GM19372 (cell line): Measurements from ENCODE around the gene PALM.
A peak's percentile ranks its signal among the peaks of the same experiment; 100 is the strongest.
"Not testable (repeated sequence)": the region's sequence is repeated elsewhere in the genome, so short reads cannot be mapped to it uniquely, and the experiment has no call there.

ENCODE experiments used
- ATAC-seq: cut with Tn5 transposase; IDR thresholded peaks from one replicate; pipeline ENCODE4 v1.9.1; 2021; ENCODE audit warnings: mild to moderate bottlenecking, low read depth, moderate library complexity; ENCODE audit not compliant: unreplicated experiment

PALM gene

DNA sequence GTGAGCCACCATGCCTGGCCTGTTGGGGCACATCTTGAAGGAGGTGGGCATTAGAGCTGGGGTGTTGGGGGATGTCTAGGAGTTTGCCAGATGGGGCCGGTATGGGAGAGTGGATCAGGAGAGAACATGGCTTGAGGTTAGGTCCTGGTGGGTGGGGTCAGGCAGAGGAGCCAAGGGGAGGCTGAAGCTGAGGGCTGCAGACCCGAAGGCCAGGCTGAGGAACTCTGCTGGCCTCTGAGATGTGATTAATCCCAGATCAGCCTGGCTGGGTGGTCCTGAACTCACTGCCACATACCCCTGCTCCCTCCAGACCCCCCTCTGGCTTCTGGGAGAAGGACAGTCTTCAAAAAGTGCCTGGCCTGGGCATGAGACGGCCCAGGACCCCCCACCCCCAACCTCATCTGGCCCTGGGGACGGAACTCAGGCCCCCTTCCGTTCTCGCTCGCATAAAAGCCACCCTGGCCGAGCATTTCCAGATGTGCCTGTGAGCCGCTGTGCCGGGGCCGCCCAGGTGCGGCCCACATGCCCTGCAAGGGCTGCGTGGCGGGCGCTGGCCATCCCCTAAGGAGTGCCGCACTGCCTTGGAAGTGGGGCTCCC is 29.8 kb upstream of the PALM start:
- no peak for ATAC-seq

DNA sequence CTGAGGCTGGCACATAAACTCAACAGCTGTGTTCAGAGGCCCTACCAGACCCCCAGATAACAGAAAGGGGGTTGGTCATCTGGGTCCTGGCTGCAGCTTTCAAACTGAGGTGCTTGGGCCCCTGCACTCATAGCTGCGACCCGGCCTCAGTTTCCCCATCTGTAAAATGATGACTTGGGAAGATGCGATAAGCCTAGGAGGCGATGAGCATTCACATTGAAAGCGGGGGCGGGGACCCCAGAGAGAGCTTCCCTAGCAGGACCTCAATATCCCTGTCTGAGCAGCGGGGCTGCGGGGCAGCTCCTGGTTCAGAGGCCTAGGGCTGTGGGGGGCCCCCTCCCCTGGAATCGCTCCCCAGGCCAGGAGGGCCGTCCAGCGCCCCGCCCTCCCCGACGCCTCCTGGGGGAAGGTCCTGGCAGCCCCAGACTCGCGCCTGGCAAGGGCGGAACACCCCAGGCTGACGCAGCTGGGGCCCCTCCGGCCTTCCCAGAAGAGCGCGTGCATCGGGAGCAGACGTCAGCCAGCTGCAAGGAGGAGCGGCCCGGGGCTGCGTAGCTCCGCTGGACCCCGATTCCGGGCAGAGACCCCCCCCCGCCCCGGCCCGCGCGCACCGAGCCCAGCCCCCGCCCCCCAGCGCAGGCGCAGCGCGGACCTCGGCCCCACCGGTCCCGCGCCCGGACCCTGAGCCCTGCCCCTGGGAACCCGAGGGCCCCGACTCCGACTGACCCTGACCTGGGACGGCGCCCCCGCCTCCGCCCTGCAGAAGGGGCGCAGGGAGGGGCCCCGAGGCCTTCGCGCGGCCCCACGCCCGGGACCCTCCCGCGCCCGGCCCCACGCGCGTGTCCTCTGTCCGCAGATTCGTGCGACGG is 29.1 kb upstream of the PALM start:
- ATAC-seq = peak; percentile 8

DNA sequence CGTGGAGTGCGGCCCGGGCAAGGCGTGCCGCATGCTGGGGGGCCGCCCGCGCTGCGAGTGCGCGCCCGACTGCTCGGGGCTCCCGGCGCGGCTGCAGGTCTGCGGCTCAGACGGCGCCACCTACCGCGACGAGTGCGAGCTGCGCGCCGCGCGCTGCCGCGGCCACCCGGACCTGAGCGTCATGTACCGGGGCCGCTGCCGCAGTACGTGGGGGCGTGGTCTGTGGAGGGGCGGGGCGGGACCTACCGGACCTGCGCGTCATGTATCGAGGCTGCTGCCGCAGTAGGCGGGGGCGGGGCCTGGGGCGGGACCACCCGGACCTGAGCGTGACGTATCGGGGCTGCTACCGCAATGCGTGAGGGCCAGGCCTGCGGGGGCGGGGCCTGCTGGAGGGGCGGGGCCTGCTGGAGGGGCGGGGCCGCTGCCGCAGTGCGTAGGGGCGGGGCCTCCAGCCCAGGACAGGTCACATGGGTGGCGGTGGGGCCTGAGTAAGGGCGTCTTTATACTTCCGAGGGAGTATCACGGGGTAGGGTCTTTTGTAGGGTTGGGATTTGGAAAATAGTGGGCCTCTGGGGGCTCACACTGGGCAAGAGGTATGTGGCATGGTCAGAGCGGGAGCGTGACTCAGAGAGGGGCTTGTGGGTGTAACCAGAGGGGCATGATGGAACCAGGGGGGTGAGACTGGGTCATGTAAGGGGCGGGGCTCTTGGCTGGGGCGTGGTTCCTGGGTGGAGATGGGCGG is 28.3 kb upstream of the PALM start:
- ATAC-seq = peak; percentile 65

DNA sequence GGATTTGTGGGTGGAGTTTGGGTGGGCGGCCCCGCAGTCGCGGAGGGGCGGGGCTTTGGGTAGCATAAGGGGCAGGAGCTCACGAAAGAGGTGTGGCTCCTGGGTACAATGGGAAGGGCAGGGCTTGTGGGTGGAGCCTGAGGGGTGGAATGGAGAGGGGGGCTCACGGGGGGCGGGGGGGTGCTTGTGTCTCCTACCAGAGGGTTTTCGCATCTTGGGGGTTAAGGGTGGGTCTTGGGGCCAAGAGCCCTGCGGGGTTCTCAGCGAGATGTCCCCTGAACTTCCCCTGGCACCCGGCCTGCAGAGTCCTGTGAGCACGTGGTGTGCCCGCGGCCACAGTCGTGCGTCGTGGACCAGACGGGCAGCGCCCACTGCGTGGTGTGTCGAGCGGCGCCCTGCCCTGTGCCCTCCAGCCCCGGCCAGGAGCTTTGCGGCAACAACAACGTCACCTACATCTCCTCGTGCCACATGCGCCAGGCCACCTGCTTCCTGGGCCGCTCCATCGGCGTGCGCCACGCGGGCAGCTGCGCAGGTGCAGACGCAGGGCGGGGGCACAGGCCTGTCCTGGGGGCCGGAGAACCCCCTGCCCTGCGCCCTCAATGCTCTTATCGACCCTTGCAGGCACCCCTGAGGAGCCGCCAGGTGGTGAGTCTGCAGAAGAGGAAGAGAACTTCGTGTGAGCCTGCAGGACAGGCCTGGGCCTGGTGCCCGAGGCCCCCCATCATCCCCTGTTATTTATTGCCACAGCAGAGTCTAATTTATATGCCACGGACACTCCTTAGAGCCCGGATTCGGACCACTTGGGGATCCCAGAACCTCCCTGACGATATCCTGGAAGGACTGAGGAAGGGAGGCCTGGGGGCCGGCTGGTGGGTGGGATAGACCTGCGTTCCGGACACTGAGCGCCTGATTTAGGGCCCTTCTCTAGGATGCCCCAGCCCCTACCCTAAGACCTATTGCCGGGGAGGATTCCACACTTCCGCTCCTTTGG is 27.4 kb upstream of the PALM start:
- ATAC-seq = no peak

DNA sequence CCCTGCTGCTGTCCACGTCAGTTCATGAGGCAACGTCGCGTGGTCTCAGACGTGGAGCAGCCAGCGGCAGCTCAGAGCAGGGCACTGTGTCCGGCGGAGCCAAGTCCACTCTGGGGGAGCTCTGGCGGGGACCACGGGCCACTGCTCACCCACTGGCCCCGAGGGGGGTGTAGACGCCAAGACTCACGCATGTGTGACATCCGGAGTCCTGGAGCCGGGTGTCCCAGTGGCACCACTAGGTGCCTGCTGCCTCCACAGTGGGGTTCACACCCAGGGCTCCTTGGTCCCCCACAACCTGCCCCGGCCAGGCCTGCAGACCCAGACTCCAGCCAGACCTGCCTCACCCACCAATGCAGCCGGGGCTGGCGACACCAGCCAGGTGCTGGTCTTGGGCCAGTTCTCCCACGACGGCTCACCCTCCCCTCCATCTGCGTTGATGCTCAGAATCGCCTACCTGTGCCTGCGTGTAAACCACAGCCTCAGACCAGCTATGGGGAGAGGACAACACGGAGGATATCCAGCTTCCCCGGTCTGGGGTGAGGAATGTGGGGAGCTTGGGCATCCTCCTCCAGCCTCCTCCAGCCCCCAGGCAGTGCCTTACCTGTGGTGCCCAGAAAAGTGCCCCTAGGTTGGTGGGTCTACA is 25.9 kb upstream of the PALM start:
- ATAC-seq = no peak

DNA sequence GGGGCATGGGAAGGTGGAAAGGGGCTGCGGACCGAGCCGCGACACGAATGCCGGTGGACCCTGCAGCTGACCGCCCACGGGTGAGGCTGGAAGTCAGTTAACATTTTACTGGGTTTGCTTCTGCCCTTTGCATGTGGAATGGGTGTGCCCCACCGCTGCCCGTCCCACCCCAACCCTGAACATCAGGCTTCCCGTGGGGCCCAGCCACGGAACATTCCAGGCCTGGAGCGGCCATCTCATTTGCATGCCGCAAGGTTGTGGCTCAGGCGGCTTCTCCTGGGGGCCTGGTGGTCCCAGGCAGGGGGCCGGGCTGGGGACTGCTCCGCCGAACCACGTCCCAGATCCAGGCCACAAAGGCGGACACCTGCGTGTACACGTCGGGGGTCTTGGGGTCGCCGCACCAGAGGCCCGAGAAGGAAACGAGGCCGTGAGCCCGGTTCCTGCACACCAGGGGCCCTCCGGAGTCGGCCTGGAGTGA is 23.2 kb upstream of the PALM start:
- no peak for ATAC-seq

DNA sequence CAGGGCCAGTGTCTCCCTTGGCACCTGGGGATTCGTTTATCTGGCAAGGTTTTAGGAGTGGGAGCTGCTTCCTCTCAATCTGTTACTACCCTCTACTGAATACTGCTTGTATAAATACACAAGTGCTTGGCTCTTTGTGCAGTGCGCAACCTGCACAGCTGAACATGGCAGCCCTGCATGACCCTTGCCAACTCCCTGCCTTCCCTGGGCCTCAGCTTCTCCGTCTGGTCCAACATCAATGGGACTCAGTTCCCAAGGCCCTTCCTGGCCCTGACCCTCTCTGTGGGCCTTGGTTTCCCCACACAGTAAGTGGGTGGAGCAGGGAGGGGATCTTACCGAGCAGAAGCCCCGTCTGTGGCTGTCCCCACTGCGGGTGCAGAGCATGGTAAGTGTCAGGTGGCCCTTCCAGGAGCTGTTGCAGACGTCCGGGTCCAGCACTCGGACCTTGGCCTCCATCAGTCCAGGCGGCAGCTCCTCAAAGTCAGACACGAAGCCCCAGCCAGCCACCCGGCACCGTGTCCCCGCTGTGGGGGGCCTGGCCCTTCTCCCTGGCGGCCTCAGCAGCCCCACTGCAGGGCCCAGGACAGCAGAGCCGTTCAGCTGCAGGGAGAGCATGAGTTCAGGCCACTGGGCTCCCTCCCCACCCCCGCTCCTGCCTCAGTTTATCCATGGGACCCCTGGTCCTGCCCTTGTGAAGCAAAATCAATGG is 22.0 kb upstream of the PALM start:
- no peak for ATAC-seq

DNA sequence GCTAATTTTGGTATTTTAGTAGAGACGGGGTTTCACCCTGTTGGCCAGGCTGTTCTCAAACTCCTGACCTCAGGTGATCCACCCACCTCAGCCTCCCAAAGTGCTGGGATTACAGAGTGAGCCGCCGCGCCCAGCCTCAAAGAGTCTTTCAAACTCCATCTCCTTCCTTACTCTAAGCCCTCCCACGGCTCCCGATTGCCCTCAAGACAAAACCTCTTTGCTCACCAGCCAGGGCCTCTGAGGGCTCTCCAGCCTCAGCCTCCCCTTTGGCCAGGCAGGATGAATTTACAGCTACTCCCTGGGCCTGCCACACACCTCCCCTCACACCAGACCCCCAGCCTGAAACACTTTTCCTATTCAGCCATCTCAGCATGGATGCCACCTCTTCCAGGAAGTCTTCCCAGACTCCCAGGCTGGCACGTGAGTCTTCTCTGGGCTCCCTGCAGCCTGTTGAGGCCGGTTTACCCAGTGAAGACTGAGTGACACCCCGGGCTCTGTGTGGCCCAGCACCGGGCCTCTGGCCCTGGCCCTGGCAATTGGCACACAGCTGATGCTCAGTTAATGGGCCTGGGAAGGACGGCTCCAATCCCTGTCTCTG is 21.1 kb upstream of the PALM start:
- ATAC-seq = no peak

DNA sequence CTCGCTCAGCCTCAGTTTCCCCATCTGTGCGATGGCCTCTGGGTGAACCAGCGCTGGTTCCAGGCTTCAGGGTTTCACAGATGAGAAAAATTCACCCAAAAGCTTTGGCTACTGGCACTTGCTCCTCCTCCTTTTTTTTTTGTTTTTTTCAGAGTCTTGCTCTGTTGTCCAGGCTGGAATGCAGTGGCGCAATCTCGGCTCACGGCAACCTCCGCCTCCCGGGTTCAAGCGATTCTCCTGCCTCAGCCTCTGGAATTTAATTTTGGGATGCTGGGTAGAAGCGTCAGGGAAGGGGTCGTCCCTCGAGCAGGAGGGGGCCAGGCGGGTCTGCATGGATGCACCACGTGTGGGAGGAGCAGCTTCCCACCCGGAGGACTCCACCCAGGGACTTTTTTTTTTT is 20.5 kb upstream of the PALM start:
- no peak for ATAC-seq

DNA sequence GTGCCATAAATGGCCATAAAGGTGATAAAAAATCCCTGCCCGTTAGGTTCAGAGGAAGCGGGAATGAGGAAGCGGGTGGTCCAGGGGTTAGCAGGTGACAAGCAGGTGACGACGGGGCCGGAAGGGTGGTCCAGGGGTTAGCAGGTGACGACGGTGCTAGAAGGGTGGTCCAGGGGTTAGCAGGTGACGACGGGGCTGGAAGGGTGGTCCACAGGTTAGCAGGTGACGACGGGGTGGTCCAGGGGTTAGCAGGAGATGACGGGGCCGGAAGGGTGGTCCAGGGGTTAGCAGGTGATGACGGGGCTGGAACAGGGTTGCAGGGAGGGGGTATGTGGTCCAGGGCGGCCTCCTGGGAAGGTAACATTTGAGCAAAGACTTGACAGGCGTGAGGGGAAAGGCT is 19.7 kb upstream of the PALM start:
- no peak for ATAC-seq

DNA sequence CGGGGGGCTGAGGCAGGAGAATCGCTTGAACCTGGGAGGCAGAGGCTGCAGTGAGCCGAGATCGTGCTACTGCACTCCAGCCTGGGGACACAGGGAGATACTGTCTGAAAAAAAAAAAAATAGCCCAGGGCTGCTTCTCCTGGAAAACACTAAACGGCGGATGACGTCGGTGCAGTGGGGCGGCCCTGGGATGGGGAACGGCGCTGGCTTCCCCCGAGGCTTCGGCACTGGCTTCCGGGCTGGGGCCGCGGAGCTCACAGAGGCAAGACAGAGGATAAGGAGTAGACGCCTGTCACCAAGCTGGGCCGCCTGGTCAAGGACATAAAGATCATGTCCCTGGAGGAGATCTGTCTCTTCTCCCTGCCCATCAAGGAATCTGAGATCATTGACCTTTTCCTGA is 18.5 kb upstream of the PALM start:
- ATAC-seq = no peak

DNA sequence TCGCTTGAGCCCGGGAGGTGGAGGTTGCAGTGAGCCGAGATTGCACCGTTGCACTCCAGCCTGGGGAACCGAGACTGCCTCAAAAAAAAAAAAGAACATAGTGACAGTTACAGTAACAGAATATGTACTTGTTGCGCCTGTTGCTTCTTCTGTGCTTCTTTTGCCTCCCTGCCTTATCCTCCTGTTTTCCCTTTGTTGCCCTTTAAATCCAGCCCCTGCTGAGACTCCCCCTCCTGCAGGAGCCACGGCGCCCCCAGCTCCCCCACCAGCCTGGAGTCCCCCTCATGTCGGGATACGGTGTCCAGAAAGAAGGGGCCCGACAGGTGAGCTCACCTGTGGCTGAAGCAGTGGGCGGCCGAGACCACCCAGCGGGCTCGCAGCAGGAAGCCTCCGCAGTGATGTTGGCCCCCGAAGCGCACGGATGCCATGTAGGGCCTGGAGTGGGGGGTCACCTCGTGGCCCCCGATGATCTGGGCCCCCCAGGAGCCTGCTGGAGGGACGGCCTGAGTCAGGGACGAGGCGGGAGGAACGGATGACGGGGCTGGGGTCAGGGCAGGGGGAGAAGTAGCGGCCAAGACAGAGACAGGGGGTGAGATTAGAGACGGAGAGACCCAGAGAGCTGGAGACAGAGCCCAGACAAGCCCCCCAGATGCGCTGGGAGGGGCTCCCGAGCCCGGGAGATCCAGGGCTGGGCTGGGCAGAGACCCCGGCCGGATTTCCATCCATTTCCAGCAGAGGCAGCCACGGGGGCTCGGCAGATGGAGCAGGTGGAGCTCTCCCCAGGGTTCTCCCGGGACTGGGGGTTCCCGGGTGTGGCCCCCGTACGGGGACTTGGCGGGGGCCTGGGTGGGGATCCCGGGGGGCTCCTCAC is 14.0 kb upstream of the PALM start:
- no peak for ATAC-seq

DNA sequence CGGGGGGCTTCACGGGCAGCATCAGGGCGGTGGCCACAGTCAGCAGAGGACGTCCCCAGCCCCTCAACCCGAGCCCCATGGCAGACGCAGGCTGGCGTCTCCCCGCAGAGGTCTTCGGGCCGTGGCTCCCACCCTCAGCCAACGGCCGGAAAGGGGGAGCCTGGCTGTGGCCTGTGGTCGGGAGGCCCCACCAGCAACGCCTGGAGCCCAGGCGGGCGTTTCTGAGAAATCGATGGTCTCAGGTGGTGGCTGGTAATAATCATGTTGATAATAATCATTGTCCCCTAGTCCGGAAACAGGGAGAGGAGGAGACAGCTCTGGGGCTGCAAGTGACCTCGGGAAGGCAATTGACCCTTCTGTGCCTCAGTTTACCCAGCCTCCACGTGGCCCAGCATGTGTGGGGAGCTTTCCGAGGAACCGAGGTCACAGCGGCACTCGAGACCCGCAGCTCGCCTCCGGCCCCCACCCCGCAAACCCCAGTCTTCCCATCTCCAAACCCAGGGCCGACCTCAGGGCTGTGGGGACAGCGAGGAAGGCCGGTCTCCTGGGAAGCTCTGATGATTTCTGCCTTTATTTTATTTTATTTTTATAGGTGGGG is 13.3 kb upstream of the PALM start, which contains the start of gene PRSS57:
Gene PRSS57 (minus strand): TSS at position 101 of the 598 bp plus-strand sequence. CDS start 22 bp downstream, at position 79.
- ATAC-seq = no peak

DNA sequence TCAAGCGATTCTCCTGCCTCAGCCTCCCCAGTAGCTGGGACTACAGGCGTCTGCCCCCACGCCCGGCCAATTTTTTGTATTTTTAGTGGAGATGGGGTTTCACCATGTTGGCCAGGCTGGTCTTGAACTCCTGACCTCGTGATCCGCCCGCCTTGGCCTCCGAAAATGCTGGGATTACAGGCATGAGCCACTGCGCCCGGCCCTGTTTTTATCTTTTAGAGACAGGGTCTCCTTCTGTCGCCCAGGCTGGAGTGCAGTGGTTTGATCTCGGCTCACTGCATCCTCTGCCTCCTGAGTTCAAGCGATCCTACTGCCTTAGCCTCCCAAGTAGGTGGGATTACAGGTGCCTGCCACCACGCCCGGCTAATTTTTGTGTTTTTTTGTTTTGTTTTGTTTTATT is 10.2 kb upstream of the PALM start:
- not testable (repeated sequence) for ATAC-seq

DNA sequence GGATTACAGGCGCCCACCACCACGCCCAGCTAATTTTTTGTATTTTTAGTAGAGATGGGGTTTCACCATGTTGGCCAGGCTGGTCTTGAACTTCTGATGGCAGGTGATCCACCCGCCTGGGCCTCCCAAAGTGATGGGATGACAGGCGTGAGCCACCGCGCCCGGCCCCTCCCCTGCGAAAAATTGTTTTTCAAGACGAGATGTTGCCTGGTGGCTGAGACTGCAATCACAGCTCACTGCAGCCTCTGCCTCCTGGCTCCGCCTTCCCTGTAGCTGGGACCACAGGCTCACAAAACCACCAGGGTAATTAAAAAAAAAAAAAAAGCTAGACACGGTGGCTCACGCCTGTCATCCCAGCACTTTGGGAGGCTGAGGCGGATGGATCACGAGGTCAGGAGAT is 8.8 kb upstream of the PALM start:
- ATAC-seq = not testable (repeated sequence)

DNA sequence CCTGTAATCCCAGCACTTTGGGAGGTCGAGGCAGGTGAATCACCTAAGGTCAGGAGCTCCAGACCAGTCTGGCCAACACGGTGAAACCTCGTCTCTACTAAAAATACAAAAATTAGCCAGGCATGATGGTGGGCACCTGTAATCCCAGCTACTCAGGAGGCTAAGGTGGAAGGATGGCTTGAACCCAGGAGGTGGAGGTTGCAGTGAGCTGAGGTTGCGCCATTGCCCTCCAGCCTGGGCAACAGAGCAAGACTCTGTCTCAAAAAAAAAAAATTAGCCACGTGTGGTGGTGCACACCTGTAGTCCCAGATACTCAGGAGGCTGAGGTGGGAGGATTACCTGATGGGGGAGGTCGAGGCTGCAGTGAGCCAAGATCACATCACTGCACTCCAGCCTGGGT is 5.9 kb upstream of the PALM start:
- ATAC-seq = not testable (repeated sequence)

DNA sequence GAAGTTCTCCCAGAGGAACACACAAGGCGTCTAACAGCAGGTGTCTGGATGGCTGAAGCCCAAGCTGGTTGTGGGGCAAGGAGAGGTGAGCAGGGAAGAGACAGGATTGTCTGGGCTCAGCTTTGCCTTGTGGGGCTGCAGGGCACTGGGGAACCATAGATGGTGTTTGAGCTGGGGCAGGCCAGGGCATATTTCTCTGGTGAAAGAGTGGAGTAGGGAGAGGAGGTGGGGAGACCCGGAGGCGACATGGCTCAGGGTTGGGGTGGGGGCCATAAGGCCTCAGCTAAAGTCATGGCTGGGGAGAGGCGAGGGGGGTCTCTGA is 5.4 kb upstream of the PALM start:
- ATAC-seq = no peak
